ENCODE measurements around the gene LILRB5.
A peak's percentile ranks its signal among the peaks of the same experiment; 100 is the strongest.

The LILRB5 gene

GRCh38 chr19:54271106-54271505, 14.0 kb upstream of the LILRB5 start:
- Mint-ChIP-seq H3K4me3 (no peak overlapping the region), H3K27me3 (peaks cover 62 to 86% of the 10 kb centered on the region in 2 donors), H3K4me1 (ENCODE audit: low read depth in 2 of 2) (peaks cover 0 to 3% of the 10 kb centered on the region in 2 donors), H3K36me3 (ENCODE audit: insufficient read depth) (no peaks in the 10 kb centered on the region), H3K9me3 (no peaks in the 10 kb centered on the region), H3K27ac (no peak overlapping the region)
- DNase-seq: no peak
- ATAC-seq (replicated peaks): no peak

GRCh38 chr19:54268936-54269335, 11.9 kb upstream of the LILRB5 start:
- no peak overlapping the region for H3K27ac Mint-ChIP-seq
- no peak for ATAC-seq (replicated peaks)
- H3K4me1 Mint-ChIP-seq (ENCODE audit: low read depth in 2 of 2): peaks cover 0 to 3% of the 10 kb centered on the region in 2 donors
- no peaks in the 10 kb centered on the region for H3K9me3 Mint-ChIP-seq
- no peak for DNase-seq
- H3K4me3 Mint-ChIP-seq: no peak overlapping the region
- H3K27me3 Mint-ChIP-seq: peaks cover 54 to 82% of the 10 kb centered on the region in 2 donors
- no peaks in the 10 kb centered on the region for H3K36me3 Mint-ChIP-seq (ENCODE audit: insufficient read depth)

- DNase-seq (peak; percentile 58 to 65 (median 62)), ATAC-seq (replicated peaks) (peak; percentile 65)
- H3K4me1 Mint-ChIP-seq (ENCODE audit: low read depth in 2 of 2): peaks cover 0 to 2% of the 10 kb centered on the region in 2 donors
- peaks cover 34 to 63% of the 10 kb centered on the region in 2 donors for H3K27me3 Mint-ChIP-seq
- H3K36me3 Mint-ChIP-seq (ENCODE audit: insufficient read depth): no peaks in the 10 kb centered on the region
- H3K9me3 Mint-ChIP-seq: no peaks in the 10 kb centered on the region
- no peak overlapping the region for H3K4me3 Mint-ChIP-seq
- no peak overlapping the region for H3K27ac Mint-ChIP-seq
Measured at GRCh38 chr19:54266133-54266532, 9.1 kb upstream of the LILRB5 start.

GRCh38 chr19:54262470-54262869, 5.4 kb upstream of the LILRB5 start:
- DNase-seq (no peak), ATAC-seq (replicated peaks) (no peak)
- Mint-ChIP-seq H3K36me3 (ENCODE audit: insufficient read depth) (no peaks in the 10 kb centered on the region), H3K4me3 (no peak overlapping the region), H3K27ac (no peak overlapping the region), H3K27me3 (peaks cover 10 to 40% of the 10 kb centered on the region in 2 donors), H3K4me1 (ENCODE audit: low read depth in 2 of 2) (peaks cover 0 to 2% of the 10 kb centered on the region in 2 donors), H3K9me3 (no peaks in the 10 kb centered on the region)

GRCh38 chr19:54262066-54262465, 5.0 kb upstream of the LILRB5 start:
- Mint-ChIP-seq H3K36me3 (ENCODE audit: insufficient read depth) (no peaks in the 10 kb centered on the region), H3K9me3 (no peaks in the 10 kb centered on the region), H3K4me1 (ENCODE audit: low read depth in 2 of 2) (peaks cover 0 to 2% of the 10 kb centered on the region in 2 donors), H3K27ac (no peak overlapping the region), H3K4me3 (no peak overlapping the region), H3K27me3 (peaks cover 9 to 42% of the 10 kb centered on the region in 2 donors)
- DNase-seq: no peak
- no peak for ATAC-seq (replicated peaks)

- ATAC-seq (replicated peaks) (no peak), DNase-seq (no peak)
- Mint-ChIP-seq H3K9me3 (no peaks in the 10 kb centered on the region), H3K27me3 (peaks cover 24 to 43% of the 10 kb centered on the region in 2 donors), H3K36me3 (ENCODE audit: insufficient read depth) (no peaks in the 10 kb centered on the region), H3K27ac (no peak overlapping the region), H3K4me3 (no peak overlapping the region), H3K4me1 (ENCODE audit: low read depth in 2 of 2) (peaks cover 0 to 3% of the 10 kb centered on the region in 2 donors)
Measured at GRCh38 chr19:54256250-54257115, 590 bp downstream of the LILRB5 start.

GRCh38 chr19:54255105-54255775, 1.8 kb downstream of the LILRB5 start:
- no peak overlapping the region for H3K27ac Mint-ChIP-seq
- peaks cover 0 to 3% of the 10 kb centered on the region in 2 donors for H3K4me1 Mint-ChIP-seq (ENCODE audit: low read depth in 2 of 2)
- no peak overlapping the region for H3K4me3 Mint-ChIP-seq
- H3K36me3 Mint-ChIP-seq (ENCODE audit: insufficient read depth): no peaks in the 10 kb centered on the region
- no peaks in the 10 kb centered on the region for H3K9me3 Mint-ChIP-seq
- peaks cover 29 to 43% of the 10 kb centered on the region in 2 donors for H3K27me3 Mint-ChIP-seq
- ATAC-seq (replicated peaks) (no peak), DNase-seq (no peak)

GRCh38 chr19:54254195-54254906, 2.7 kb downstream of the LILRB5 start:
- peaks cover 32 to 43% of the 10 kb centered on the region in 2 donors for H3K27me3 Mint-ChIP-seq
- no peak for ATAC-seq (replicated peaks)

GRCh38 chr19:54253331-54254194, 3.5 kb downstream of the LILRB5 start:
- no peak for ATAC-seq (replicated peaks)
- Mint-ChIP-seq H3K4me3 (no peak overlapping the region), H3K36me3 (ENCODE audit: insufficient read depth) (no peaks in the 10 kb centered on the region), H3K27me3 (peaks cover 32 to 43% of the 10 kb centered on the region in 2 donors), H3K9me3 (no peaks in the 10 kb centered on the region), H3K4me1 (ENCODE audit: low read depth in 2 of 2) (peaks cover 0 to 4% of the 10 kb centered on the region in 2 donors), H3K27ac (no peak overlapping the region)
- DNase-seq: no peak

More at GRCh38 chr19:54254195-54254906, 2.7 kb downstream of the LILRB5 start:
- no peak overlapping the region for H3K27ac Mint-ChIP-seq
- H3K36me3 Mint-ChIP-seq (ENCODE audit: insufficient read depth): no peaks in the 10 kb centered on the region
- no peaks in the 10 kb centered on the region for H3K9me3 Mint-ChIP-seq
- no peak for DNase-seq
- peaks cover 0 to 3% of the 10 kb centered on the region in 2 donors for H3K4me1 Mint-ChIP-seq (ENCODE audit: low read depth in 2 of 2)
- no peak overlapping the region for H3K4me3 Mint-ChIP-seq

- DNase-seq (no peak), ATAC-seq (replicated peaks) (no peak)
- Mint-ChIP-seq H3K4me3 (no peak overlapping the region), H3K27me3 (peaks cover 32 to 41% of the 10 kb centered on the region in 2 donors), H3K27ac (no peak overlapping the region), H3K9me3 (no peaks in the 10 kb centered on the region), H3K36me3 (ENCODE audit: insufficient read depth) (no peaks in the 10 kb centered on the region), H3K4me1 (ENCODE audit: low read depth in 2 of 2) (peaks cover 5 to 11% of the 10 kb centered on the region in 2 donors)
Measured at GRCh38 chr19:54252845-54253244, 4.2 kb downstream of the LILRB5 start.

- Mint-ChIP-seq H3K4me3 (no peak overlapping the region), H3K36me3 (ENCODE audit: insufficient read depth) (no peaks in the 10 kb centered on the region), H3K27ac (no peak overlapping the region), H3K4me1 (ENCODE audit: low read depth in 2 of 2) (peaks cover 10 to 15% of the 10 kb centered on the region in 2 donors), H3K9me3 (no peaks in the 10 kb centered on the region), H3K27me3 (peaks cover 32 to 35% of the 10 kb centered on the region in 2 donors)
- DNase-seq (no peak), ATAC-seq (replicated peaks) (no peak)
Measured at GRCh38 chr19:54252243-54252642, 4.8 kb downstream of the LILRB5 start.

GRCh38 chr19:54248016-54248601, 9.0 kb downstream of the LILRB5 start:
- no peaks in the 10 kb centered on the region for H3K9me3 Mint-ChIP-seq
- H3K36me3 Mint-ChIP-seq (ENCODE audit: insufficient read depth): no peaks in the 10 kb centered on the region
- H3K27ac Mint-ChIP-seq: peak overlapping the region; percentile 70 to 86
- peaks cover 9 to 31% of the 10 kb centered on the region in 2 donors for H3K27me3 Mint-ChIP-seq
- DNase-seq: no peak
- peak; percentile 72 for ATAC-seq (replicated peaks)
- peak overlapping the region; percentile 46 to 53 for H3K4me3 Mint-ChIP-seq
- H3K4me1 Mint-ChIP-seq (ENCODE audit: low read depth in 2 of 2): peaks cover 10 to 12% of the 10 kb centered on the region in 2 donors
